Kidney (tissue), 14 donors: ENCODE measurements around the gene UNC13D. TPM values are rescaled to one million over a fixed set of nuclear protein-coding genes. Genes with fewer than 3 reads are reported as not detected.

Experiments used
- DNase-seq, 5 donors: peaks; one replicate each; pipeline ENCODE4 v3.0.0-alpha.2; 2013 to 2020
- FAIRE-seq: peaks from 2 replicates; lab custom pipeline; 2012; peaks lifted over from hg19 to GRCh38; lab: Jason Lieb, UNC
- H3K27ac ChIP-seq, 2 donors: one replicate each; pipeline ENCODE4 v1.7.0; 2013; ENCODE audit warnings: low read depth in 2 of 2, low read length in 2 of 2, inconsistent platforms in 1 of 2
- H3K27me3 ChIP-seq: one replicate; pipeline ENCODE4 v1.7.1; 2013; ENCODE audit warnings: low read length, inconsistent platforms; ENCODE audit not compliant: control insufficient read depth, insufficient read depth
- H3K36me3 ChIP-seq, 3 donors: one replicate each; pipeline versions ENCODE4 v1.7.0 to v1.7.1; 2013; ENCODE audit warnings: low read length in 3 of 3, control low read depth in 1 of 3, inconsistent platforms in 1 of 3; ENCODE audit not compliant: insufficient read depth in 3 of 3, control insufficient read depth in 2 of 3
- H3K4me1 ChIP-seq, 3 donors: one replicate each; pipeline versions ENCODE4 v1.7.0 to v1.7.1; 2013; ENCODE audit warnings: low read length in 3 of 3, inconsistent platforms in 1 of 3, low read depth in 1 of 3; ENCODE audit not compliant: control insufficient read depth in 2 of 3, insufficient read depth in 2 of 3
- H3K4me3 ChIP-seq, 3 donors: one replicate each; pipeline versions ENCODE4 v1.7.0 to v1.8.1; 2013; ENCODE audit warnings: low read length in 3 of 3, control low read depth in 1 of 3, inconsistent platforms in 1 of 3
- H3K9ac ChIP-seq, 3 donors: one replicate each; pipeline versions ENCODE4 v1.7.0 to v1.7.1; 2013; ENCODE audit warnings: low read length in 3 of 3, control low read depth in 1 of 3, inconsistent platforms in 1 of 3
- H3K9me3 ChIP-seq, 3 donors: one replicate each; pipeline versions ENCODE4 v1.7.0 to v1.7.1; 2013; ENCODE audit warnings: low read length in 3 of 3, control low read depth in 1 of 3, inconsistent platforms in 1 of 3; ENCODE audit not compliant: control insufficient read depth in 2 of 3, insufficient read depth in 1 of 3
- CTCF ChIP-seq: IDR thresholded peaks from 3 replicates; pipeline ENCODE4 v1.5.1; 2012; ENCODE audit warnings: mild to moderate bottlenecking, moderate library complexity, borderline replicate concordance; ENCODE audit not compliant: insufficient read depth; ENCODE audit errors: extremely low read depth
- intact Hi-C: fragments of 100-400 bp; cut with DNase I; formaldehyde crosslinking; loops from one replicate; pipeline ENCODE4 v1.11.1; 2022
- polyA plus RNA-seq: library from polyadenylated mRNA; stranded (reverse); fragments of 350-450 nt; fragmentation: Illumina TruSeq; extraction: RNeasy Lipid Tissue Mini Kit (QIAGEN cat#74804); gene quantifications from one replicate; pipeline ENCODE4 v1.2.3, GENCODE V29; 2014; ENCODE audit warnings: low read depth, low replicate concordance; ENCODE audit not compliant: insufficient read depth
- total RNA-seq: library from RNA; stranded (reverse); fragmentation: NEBNext Ultra II Directional; extraction: Animal tissue kit (Norgen Biotek cat#: 25700); gene quantifications from one replicate; pipeline ENCODE4 v1.2.1, GENCODE V29; 2021
- donor health status: control.
- donor health status: control.
- donor health status: control.
- donor health status: control.
- donor health status: control.
- donor health status: DM: yes; HTN: yes; CAD: no.
- donor health status: Normal renal cell carcinoma (clear cell type).

Gene UNC13D
- total and polyA plus RNA-seq, 2 donors from 2014 or later, result 3.8 to 26.1 TPM

DNA sequence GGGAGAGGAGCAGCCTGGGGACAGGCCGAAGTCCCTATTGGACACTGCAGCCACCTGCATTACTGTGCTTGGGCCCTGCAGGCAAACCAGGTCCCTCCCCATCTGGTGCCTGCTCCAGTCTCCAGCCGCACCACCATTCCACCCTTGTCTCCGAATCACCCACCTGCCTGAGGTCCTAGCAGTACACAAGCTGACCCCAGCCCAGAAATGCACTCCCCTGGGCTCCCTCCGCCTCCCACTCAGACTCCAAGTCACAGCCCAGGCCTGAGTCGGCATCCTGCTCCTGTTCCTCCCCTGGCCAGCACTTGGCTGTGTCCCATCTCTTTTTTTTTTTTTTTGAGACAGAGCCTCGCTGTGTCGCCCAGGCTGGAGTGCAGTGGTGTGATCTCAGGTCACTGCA is 6.3 kb downstream of the UNC13D start:
- Histone ChIP-seq H3K9ac (no peak overlapping the region), H3K4me3 (no peak overlapping the region), H3K36me3 (no peaks in the 10 kb centered on the region), H3K27ac (no peak overlapping the region), H3K27me3 (no peaks in the 10 kb centered on the region), H3K9me3 (no peaks in the 10 kb centered on the region), H3K4me1 (no peaks in the 10 kb centered on the region)
- intact Hi-C loops, result no loop called here
- peak in 1 of 5 donors; percentile 55 for DNase-seq
- no peak for TF ChIP-seq CTCF
- FAIRE-seq, result no peak

GRCh38 chr17:75836605-75837004 is 7.6 kb downstream of the UNC13D start:
- no peaks in the 10 kb centered on the region for H3K4me1 ChIP-seq
- intact Hi-C loops, result no loop called here
- FAIRE-seq (no peak), DNase-seq (no peak)
- no peak for TF ChIP-seq CTCF
- H3K36me3 ChIP-seq, result no peaks in the 10 kb centered on the region
- H3K27me3 ChIP-seq, result no peaks in the 10 kb centered on the region
- no peak overlapping the region for H3K9ac ChIP-seq
- H3K27ac ChIP-seq, result no peak overlapping the region
- no peak overlapping the region for H3K4me3 ChIP-seq
- H3K9me3 ChIP-seq, result no peaks in the 10 kb centered on the region

DNA sequence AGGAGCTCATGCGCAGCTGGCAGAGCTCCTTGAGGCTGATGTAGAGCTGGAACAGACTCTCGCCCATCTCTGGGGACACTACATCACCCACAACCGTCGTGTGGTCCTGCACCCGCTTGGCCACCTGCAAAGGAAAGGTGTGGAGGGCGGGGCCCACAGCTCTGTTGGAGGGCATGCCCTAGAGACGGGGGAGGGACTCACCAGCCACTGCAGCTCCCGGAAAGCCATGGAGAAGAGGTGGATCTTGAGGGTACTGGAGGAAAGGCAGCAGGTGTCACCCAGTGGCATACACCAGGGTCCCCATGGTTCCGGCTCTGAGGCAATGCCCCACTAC is 8.6 kb downstream of the UNC13D start:
- Histone ChIP-seq H3K4me1 (no peaks in the 10 kb centered on the region), H3K27ac (no peak overlapping the region), H3K9me3 (no peaks in the 10 kb centered on the region), H3K9ac (no peak overlapping the region), H3K36me3 (no peaks in the 10 kb centered on the region), H3K27me3 (no peaks in the 10 kb centered on the region), H3K4me3 (no peak overlapping the region)
- intact Hi-C loops, result no loop called here
- no peak for TF ChIP-seq CTCF
- DNase-seq (no peak), FAIRE-seq (no peak)

DNA sequence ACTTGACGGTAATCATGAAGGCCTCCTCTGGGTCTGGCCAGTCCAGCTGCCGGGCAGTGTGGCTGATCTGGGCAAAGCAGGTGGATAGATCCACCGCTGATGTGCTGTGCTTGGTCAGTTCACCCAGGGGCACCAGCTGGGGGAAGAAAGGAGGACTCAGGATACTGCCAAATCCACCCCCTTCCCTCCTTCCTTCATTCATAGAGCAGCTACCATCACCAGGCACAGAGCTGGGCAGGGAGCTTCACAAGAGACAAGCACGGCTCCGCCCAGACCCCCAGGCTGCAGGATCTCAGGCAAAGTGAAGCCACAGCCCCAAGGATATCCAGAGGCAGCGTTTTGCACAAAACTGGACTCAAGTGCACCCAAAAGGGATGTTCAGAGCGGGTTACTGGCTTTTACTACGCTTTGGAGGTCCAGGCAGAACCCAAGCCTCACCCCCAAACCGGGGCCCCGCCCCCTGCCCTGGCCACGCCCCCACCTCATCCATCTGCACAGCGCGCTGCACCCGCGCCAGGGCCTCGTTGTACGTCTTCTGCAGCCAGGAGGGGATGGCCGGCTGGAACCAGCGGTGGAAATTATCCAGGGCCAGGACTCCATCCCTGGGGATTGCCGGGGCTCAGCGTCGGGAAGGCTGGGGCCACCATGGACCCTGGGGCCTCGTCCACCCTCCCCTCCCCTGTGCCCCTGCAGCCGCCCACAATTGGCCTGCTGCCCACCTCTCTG is 9.1 kb downstream of the UNC13D start:
- Histone ChIP-seq H3K4me1 (no peaks in the 10 kb centered on the region), H3K9me3 (no peaks in the 10 kb centered on the region), H3K27me3 (no peaks in the 10 kb centered on the region), H3K9ac (no peak overlapping the region), H3K36me3 (no peaks in the 10 kb centered on the region), H3K4me3 (no peak overlapping the region), H3K27ac (no peak overlapping the region)
- peak in 1 of 5 donors; percentile 53 for DNase-seq
- no peak for FAIRE-seq
- intact Hi-C loops, result no loop called here
- no peak for TF ChIP-seq CTCF
